ENCODE results near the gene HOXC10.

DNA sequence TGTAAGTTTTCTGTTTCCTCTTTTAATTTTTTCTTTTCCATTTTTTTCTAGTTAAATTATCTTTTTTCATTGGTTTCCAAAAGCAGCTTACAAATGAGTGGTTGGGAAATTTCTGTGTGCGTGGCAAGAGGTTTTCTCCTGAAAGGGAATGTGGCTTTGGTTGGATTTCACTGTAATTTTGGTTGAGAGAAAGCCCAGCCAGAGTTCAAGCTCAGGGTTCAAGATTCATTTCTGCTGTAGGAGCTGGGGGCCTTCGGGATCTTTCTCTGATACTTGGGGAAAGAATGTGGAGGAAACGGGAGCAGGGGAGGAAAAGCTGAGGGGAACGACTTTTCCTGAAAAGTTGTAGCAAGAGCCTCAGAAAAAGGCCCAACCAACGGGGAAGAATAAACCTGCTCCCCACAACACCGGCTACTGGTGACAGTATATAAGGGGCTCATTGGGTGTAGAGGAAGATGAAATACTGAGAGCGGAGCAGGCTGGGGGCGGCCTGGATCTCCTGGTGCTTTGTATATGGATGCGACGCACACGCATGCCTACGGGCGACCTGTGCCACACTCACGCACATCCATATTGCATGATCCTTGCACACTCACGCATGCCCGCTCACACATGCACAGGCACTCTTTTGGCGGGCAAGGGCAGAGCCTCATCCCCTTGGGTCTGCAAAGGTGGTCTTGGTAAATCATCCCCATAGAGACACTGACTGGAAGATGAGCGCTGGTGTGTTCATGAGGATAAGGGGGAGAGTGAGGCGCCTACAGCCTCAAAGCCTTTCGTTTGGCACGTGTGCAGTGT lies 1.9 kb downstream of the HOXC10 start:
- TF ChIP-seq, protein P1, sequence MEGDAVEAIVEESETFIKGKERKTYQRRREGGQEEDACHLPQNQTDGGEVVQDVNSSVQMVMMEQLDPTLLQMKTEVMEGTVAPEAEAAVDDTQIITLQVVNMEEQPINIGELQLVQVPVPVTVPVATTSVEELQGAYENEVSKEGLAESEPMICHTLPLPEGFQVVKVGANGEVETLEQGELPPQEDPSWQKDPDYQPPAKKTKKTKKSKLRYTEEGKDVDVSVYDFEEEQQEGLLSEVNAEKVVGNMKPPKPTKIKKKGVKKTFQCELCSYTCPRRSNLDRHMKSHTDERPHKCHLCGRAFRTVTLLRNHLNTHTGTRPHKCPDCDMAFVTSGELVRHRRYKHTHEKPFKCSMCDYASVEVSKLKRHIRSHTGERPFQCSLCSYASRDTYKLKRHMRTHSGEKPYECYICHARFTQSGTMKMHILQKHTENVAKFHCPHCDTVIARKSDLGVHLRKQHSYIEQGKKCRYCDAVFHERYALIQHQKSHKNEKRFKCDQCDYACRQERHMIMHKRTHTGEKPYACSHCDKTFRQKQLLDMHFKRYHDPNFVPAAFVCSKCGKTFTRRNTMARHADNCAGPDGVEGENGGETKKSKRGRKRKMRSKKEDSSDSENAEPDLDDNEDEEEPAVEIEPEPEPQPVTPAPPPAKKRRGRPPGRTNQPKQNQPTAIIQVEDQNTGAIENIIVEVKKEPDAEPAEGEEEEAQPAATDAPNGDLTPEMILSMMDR (optimal IDR thresholded peaks at IDR 0.05 in 1 of 3, IDR thresholded peaks at IDR 0.05 in 1 of 3, conservative IDR thresholded peaks at IDR 0.05 in 1 of 3; ENCODE audit: extremely low read depth in 1 of 3, insufficient read depth in 2 of 3, low read length in 3 of 3): no peak
- TF ChIP-seq EZH2 (IDR thresholded peaks at IDR 0.05; ENCODE audit: low read length): no peak

Measured in keratinocyte (primary cell).